HUDEP-2 (cell line): ENCODE data around the gene RBL1.
"Not testable (repeated sequence)": the region's sequence is repeated elsewhere in the genome, so short reads cannot be mapped to it uniquely, and the experiment has no call there.

ENCODE experiments used
- DNase-seq, 76 experiments: peaks; one replicate each; lab custom pipeline; 2025; ENCODE audit not compliant: unreplicated experiment in 76 of 76; lab: John Stamatoyannopoulos, UW

RBL1 gene

GRCh38 chr20:37075932-37076685 is 19.7 kb downstream of the RBL1 start:
- DNase-seq, result no peak

- no peak for DNase-seq
Observed at GRCh38 chr20:37072293-37073196, 23.3 kb downstream of the RBL1 start.

GRCh38 chr20:37071481-37071911 is 24.3 kb downstream of the RBL1 start:
- DNase-seq, result no peak

GRCh38 chr20:37069563-37069962 is 26.2 kb downstream of the RBL1 start:
- DNase-seq, result not testable (repeated sequence)

- no peak for DNase-seq
Observed at GRCh38 chr20:37066168-37066567, 29.6 kb downstream of the RBL1 start.

- DNase-seq, result no peak
Observed at GRCh38 chr20:37055276-37055675, 40.5 kb downstream of the RBL1 start.

GRCh38 chr20:37053230-37053950 is 42.4 kb downstream of the RBL1 start:
- DNase-seq, result no peak

- no peak for DNase-seq
Observed at GRCh38 chr20:37042986-37043972, 52.5 kb downstream of the RBL1 start.

GRCh38 chr20:37039366-37039765 is 56.4 kb downstream of the RBL1 start:
- DNase-seq, result not testable (repeated sequence)

GRCh38 chr20:37032077-37032476 is 63.7 kb downstream of the RBL1 start:
- no peak for DNase-seq

GRCh38 chr20:37020636-37021035 is 75.2 kb downstream of the RBL1 start:
- no peak for DNase-seq

GRCh38 chr20:37012631-37013030 is 83.2 kb downstream of the RBL1 start:
- not testable (repeated sequence) for DNase-seq

GRCh38 chr20:37011858-37012257 is 83.9 kb downstream of the RBL1 start:
- DNase-seq, result not testable (repeated sequence)

GRCh38 chr20:37011147-37011546 is 84.7 kb downstream of the RBL1 start:
- DNase-seq, result no peak

GRCh38 chr20:37007898-37008649 is 87.7 kb downstream of the RBL1 start:
- DNase-seq, result peak in 1 of 76 experiments; percentile 3

- DNase-seq, result not testable (repeated sequence)
Observed at GRCh38 chr20:37005062-37005942, 90.5 kb downstream of the RBL1 start.

GRCh38 chr20:37001634-37002033 is 94.2 kb downstream of the RBL1 start:
- DNase-seq, result not testable (repeated sequence)

GRCh38 chr20:37000171-37000570 is 95.6 kb downstream of the RBL1 start:
- not testable (repeated sequence) for DNase-seq
